Endothelial cell of umbilical vein (primary cell): Measurements from ENCODE around the gene NUDC.

ENCODE experiments used
- EZH2 ChIP-seq: IDR thresholded peaks from 2 replicates; pipeline ENCODE4 v1.6.1; 2012; ENCODE audit warnings: borderline replicate concordance, low read depth, mild to moderate bottlenecking, moderate library complexity, low read length, inconsistent platforms; ENCODE audit not compliant: severe bottlenecking
- FOS ChIP-seq: IDR thresholded peaks from 2 replicates; pipeline ENCODE4 v1.6.1; 2011; ENCODE audit warnings: mild to moderate bottlenecking, low read length, moderate library complexity, borderline replicate concordance; ENCODE audit not compliant: insufficient read depth
- GATA2 ChIP-seq: IDR thresholded peaks from 2 replicates; pipeline ENCODE4 v1.7.0; 2011; ENCODE audit warnings: low read depth, mild to moderate bottlenecking, moderate library complexity, mixed read lengths, low read length; ENCODE audit not compliant: insufficient read length, insufficient read depth
- JUN ChIP-seq: IDR thresholded peaks from 2 replicates; pipeline ENCODE4 v1.6.1; 2011; ENCODE audit warnings: borderline replicate concordance, low read depth; ENCODE audit not compliant: insufficient read length, insufficient read depth
- MAX ChIP-seq: IDR thresholded peaks from 2 replicates; pipeline ENCODE4 v1.6.1; 2011; ENCODE audit not compliant: insufficient read depth, insufficient read length
- MYC ChIP-seq: IDR thresholded peaks from one replicate; pipeline ENCODE4 v1.6.1; 2011; ENCODE audit warnings: mild to moderate bottlenecking, low read depth, low read length
- POLR2A ChIP-seq: IDR thresholded peaks from 2 replicates; pipeline ENCODE4 v1.6.1; 2012; ENCODE audit warnings: low read depth, mild to moderate bottlenecking, control low read depth, low read length
- POLR2AphosphoS5 ChIP-seq: IDR thresholded peaks from 2 replicates; pipeline ENCODE4 v1.6.1; 2012; ENCODE audit warnings: low read depth, mild to moderate bottlenecking, control low read depth, low read length, moderate library complexity; ENCODE audit not compliant: insufficient read depth
- TF ChIP-seq, protein P1 (sequence below), 2 donors: IDR thresholded peaks; 1 replicate in 1 of 2; 2 replicates in 1 of 2; pipeline ENCODE4 v1.5.1; 2011; ENCODE audit warnings: low read length in 2 of 2, mild to moderate bottlenecking in 2 of 2, moderate library complexity in 2 of 2, control low read depth in 1 of 2, inconsistent platforms in 1 of 2, low read depth in 1 of 2; ENCODE audit not compliant: insufficient read depth in 1 of 2; ENCODE audit errors: extremely low read depth in 1 of 2

DNA sequence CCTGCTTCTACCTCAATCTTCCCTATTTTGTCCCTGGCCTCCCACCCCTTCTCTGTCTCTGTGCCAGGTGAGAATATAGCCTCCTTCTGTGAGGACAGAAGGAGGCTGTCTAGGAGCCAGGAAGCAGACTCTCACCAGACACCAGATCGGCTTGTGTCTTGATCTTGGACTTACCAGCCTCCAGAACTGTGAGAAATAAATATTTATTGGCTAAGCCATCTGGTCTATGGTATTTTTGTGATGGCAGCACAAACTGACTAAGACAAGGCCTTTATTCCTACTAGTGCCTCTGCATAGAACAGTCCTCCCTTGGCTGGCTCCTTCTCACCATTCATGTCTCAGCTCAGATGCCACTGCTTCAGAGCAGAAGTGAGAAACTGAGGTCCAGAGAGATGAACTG lies 33.3 kb upstream of the NUDC start:
- TF ChIP-seq, protein P1, sequence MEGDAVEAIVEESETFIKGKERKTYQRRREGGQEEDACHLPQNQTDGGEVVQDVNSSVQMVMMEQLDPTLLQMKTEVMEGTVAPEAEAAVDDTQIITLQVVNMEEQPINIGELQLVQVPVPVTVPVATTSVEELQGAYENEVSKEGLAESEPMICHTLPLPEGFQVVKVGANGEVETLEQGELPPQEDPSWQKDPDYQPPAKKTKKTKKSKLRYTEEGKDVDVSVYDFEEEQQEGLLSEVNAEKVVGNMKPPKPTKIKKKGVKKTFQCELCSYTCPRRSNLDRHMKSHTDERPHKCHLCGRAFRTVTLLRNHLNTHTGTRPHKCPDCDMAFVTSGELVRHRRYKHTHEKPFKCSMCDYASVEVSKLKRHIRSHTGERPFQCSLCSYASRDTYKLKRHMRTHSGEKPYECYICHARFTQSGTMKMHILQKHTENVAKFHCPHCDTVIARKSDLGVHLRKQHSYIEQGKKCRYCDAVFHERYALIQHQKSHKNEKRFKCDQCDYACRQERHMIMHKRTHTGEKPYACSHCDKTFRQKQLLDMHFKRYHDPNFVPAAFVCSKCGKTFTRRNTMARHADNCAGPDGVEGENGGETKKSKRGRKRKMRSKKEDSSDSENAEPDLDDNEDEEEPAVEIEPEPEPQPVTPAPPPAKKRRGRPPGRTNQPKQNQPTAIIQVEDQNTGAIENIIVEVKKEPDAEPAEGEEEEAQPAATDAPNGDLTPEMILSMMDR (IDR thresholded peaks at IDR 0.05; ENCODE audit: extremely low read depth in 1 of 2, insufficient read depth in 1 of 2, low read depth in 1 of 2, low read length in 2 of 2), result no peak
- TF ChIP-seq POLR2A, result no peak
- no peak for TF ChIP-seq EZH2
- no peak for TF ChIP-seq GATA2
- no peak for TF ChIP-seq JUN
- TF ChIP-seq FOS, result no peak
- no peak for TF ChIP-seq POLR2AphosphoS5
- TF ChIP-seq MAX, result no peak
- no peak for TF ChIP-seq MYC
